OCI-LY1 (cell line): ENCODE results near the gene MICAL1.
A peak's percentile ranks its signal among the peaks of the same experiment; 100 is the strongest.

Experiments
- H2AFZ ChIP-seq: fragments of 200-600 bp; sonication (generic), shearing (Covaris generic); 2 replicates; pipeline ENCODE4 v1.6.0; 2014; ENCODE audit warnings: antibody characterized with exemption, mild to moderate bottlenecking, low read length
- H3F3A ChIP-seq: fragments of 200-600 bp; sonication (generic), shearing (Covaris generic); 2 replicates; pipeline ENCODE4 v1.6.0; 2014; ENCODE audit warnings: mild to moderate bottlenecking, antibody characterized with exemption, low read length, moderate library complexity; ENCODE audit not compliant: insufficient read depth
- H3K27ac ChIP-seq: fragments of 200-600 bp; sonication (generic); 2 replicates; pipeline ENCODE4 v1.5.1; 2014; ENCODE audit warnings: low read length, mixed run types, mild to moderate bottlenecking, low read depth; ENCODE audit not compliant: poor library complexity, severe bottlenecking
- H3K27me3 ChIP-seq: fragments of 200-600 bp; sonication (generic); 2 replicates; pipeline ENCODE4 v1.6.0; 2014; ENCODE audit warnings: antibody characterized with exemption, mild to moderate bottlenecking, low read length, moderate library complexity; ENCODE audit not compliant: insufficient read depth
- H3K36me3 ChIP-seq: fragments of 200-600 bp; sonication (generic); 2 replicates; pipeline ENCODE4 v1.6.1; 2014; ENCODE audit warnings: mild to moderate bottlenecking, antibody characterized with exemption, low read length, moderate library complexity, mixed read lengths; ENCODE audit not compliant: insufficient read depth
- H3K4me1 ChIP-seq: fragments of 200-600 bp; sonication (generic); 2 replicates; pipeline ENCODE4 v1.5.1; 2014; ENCODE audit warnings: mild to moderate bottlenecking, low read length, moderate library complexity; ENCODE audit not compliant: insufficient read depth, severe bottlenecking
- H3K4me2 ChIP-seq: fragments of 200-600 bp; sonication (generic), shearing (Covaris generic); 2 replicates; pipeline ENCODE4 v1.6.1; 2014; ENCODE audit warnings: low read length
- H3K4me3 ChIP-seq: fragments of 200-600 bp; sonication (generic); 2 replicates; pipeline ENCODE4 v1.5.1; 2014; ENCODE audit warnings: low read length, low read depth, mild to moderate bottlenecking, mixed read lengths; ENCODE audit not compliant: poor library complexity, severe bottlenecking
- H3K79me2 ChIP-seq: fragments of 200-600 bp; shearing (Covaris generic); 2 replicates; pipeline ENCODE4 v1.6.1; 2016; ENCODE audit warnings: mixed run types, low read length, mixed read lengths; ENCODE audit not compliant: insufficient read depth
- H3K9ac ChIP-seq: fragments of 200-600 bp; sonication (generic), shearing (Covaris generic); 2 replicates; pipeline ENCODE4 v1.6.1; 2014; ENCODE audit warnings: mild to moderate bottlenecking, low read length, mixed read lengths
- H3K9me2 ChIP-seq: fragments of 200-600 bp; sonication (generic), shearing (Covaris generic); 2 replicates; pipeline ENCODE4 v1.6.1; 2014; ENCODE audit warnings: low read depth, mild to moderate bottlenecking, low read length, mixed read lengths
- H3K9me3 ChIP-seq: fragments of 200-600 bp; shearing (Covaris generic); 2 replicates; pipeline ENCODE4 v1.6.1; 2014; ENCODE audit warnings: low read length, mixed read lengths
- H4K20me1 ChIP-seq: fragments of 200-600 bp; sonication (generic), shearing (Covaris generic); 2 replicates; pipeline ENCODE4 v1.6.0; 2016; ENCODE audit warnings: mild to moderate bottlenecking, low read length; ENCODE audit not compliant: insufficient read depth
- CTCF ChIP-seq: fragments of 200-600 bp; sonication (generic), shearing (Covaris generic); IDR thresholded peaks from 2 replicates; pipeline ENCODE4 v1.5.1; 2017; ENCODE audit warnings: mild to moderate bottlenecking, antibody characterized with exemption, low read length, moderate library complexity, mixed read lengths
- EZH2 ChIP-seq: fragments of 200-600 bp; sonication (generic), shearing (Covaris generic); IDR thresholded peaks from 2 replicates; pipeline ENCODE4 v1.8.0; 2017; ENCODE audit warnings: borderline replicate concordance, mixed run types, mild to moderate bottlenecking, antibody characterized with exemption, low read length, moderate library complexity, mixed read lengths

Gene MICAL1

DNA sequence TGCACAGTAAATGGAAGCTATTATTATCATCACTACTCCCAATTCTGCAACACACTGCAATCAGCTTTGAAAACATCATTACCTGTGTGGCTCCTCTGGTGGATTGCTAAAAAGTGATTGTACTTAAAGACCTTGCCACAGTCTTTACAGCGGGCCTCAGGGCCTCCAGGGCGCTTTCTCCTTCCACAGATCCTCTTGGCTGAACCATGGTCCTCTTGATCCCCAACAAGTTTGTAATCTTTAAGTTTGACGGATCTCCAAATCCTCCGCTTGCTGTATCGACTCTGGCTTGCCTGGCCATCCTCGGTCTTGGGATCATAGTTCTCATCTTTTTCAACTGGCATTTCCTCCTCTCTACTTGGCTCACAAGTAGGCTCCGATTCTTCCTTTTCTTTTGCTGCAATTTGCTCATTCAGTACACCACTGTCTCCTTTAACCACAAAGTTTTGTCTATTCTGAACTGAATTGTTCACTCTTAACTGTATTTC lies 25.5 kb upstream of the MICAL1 start:
- no peaks in the 10 kb centered on the region for H3F3A ChIP-seq
- peak overlapping the region; percentile 95 for H3K4me3 ChIP-seq
- H3K9ac ChIP-seq, result peak overlapping the region; percentile 7; the same call in 1 of the 2 replicates
- H2AFZ ChIP-seq, result no peak overlapping the region
- H3K27ac ChIP-seq, result peak overlapping the region; percentile 38
- H3K9me3 ChIP-seq, result no peaks in the 10 kb centered on the region
- H4K20me1 ChIP-seq, result no peaks in the 10 kb centered on the region
- no peaks in the 10 kb centered on the region for H3K27me3 ChIP-seq
- peaks cover 54% of the 10 kb centered on the region for H3K36me3 ChIP-seq
- TF ChIP-seq EZH2, result no peak
- no peak for TF ChIP-seq CTCF
- peaks cover 56% of the 10 kb centered on the region for H3K79me2 ChIP-seq
- H3K9me2 ChIP-seq, result no peaks in the 10 kb centered on the region
- peaks cover 59% of the 10 kb centered on the region for H3K4me1 ChIP-seq
- peak overlapping the region; percentile 98 for H3K4me2 ChIP-seq

GRCh38 chr6:109478841-109479624 lies 23.5 kb upstream of the MICAL1 start:
- no peaks in the 10 kb centered on the region for H3F3A ChIP-seq
- H3K4me2 ChIP-seq, result peak overlapping the region; percentile 98
- peak overlapping the region; percentile 64 for H3K9ac ChIP-seq
- H4K20me1 ChIP-seq, result no peaks in the 10 kb centered on the region
- H3K4me3 ChIP-seq, result peak overlapping the region; percentile 95
- TF ChIP-seq CTCF (no peak), EZH2 (no peak)
- peaks cover 62% of the 10 kb centered on the region for H3K79me2 ChIP-seq
- no peaks in the 10 kb centered on the region for H3K9me3 ChIP-seq
- H2AFZ ChIP-seq, result no peak overlapping the region
- peaks cover 73% of the 10 kb centered on the region for H3K36me3 ChIP-seq
- peak overlapping the region; percentile 80 for H3K27ac ChIP-seq
- H3K27me3 ChIP-seq, result no peaks in the 10 kb centered on the region
- H3K9me2 ChIP-seq, result no peaks in the 10 kb centered on the region
- peaks cover 59% of the 10 kb centered on the region for H3K4me1 ChIP-seq

DNA sequence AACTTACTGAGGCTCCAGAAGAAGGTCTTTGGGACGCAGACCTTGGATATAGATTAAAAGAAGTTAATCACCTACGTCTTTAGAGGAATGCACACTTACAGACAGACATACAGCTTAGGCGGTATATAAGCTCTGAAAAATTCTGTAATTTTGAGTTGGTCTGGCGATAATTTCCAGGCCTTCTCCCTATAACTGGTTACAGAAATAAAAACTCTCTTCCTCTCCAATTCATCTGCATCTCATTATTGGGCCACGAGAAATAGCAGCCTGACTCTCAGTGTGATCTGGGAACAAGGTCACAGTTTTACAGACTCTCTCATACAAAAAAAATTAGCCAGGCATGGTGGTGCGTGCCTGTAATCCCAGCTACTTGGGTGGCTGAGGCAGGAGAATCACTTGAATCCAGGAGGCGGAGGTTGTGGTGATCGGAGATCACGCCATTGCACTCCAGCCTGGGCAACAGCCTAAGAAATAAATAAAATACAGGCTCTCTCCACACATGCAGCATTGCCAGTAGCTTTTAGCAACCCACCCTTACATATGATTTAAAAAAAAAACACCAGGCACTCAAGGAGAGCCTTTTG lies 22.7 kb upstream of the MICAL1 start:
- peaks cover 80% of the 10 kb centered on the region for H3K36me3 ChIP-seq
- H3K9ac ChIP-seq, result peak overlapping the region; percentile 64
- H3K9me3 ChIP-seq, result no peaks in the 10 kb centered on the region
- peaks cover 62% of the 10 kb centered on the region for H3K79me2 ChIP-seq
- H3K4me3 ChIP-seq, result peak overlapping the region; percentile 95
- peak overlapping the region; percentile 98 for H3K4me2 ChIP-seq
- no peaks in the 10 kb centered on the region for H4K20me1 ChIP-seq
- TF ChIP-seq EZH2 (no peak), CTCF (no peak)
- peaks cover 59% of the 10 kb centered on the region for H3K4me1 ChIP-seq
- H3K27ac ChIP-seq, result peak overlapping the region; percentile 80
- no peak overlapping the region for H2AFZ ChIP-seq
- H3F3A ChIP-seq, result no peaks in the 10 kb centered on the region
- no peaks in the 10 kb centered on the region for H3K27me3 ChIP-seq
- H3K9me2 ChIP-seq, result no peaks in the 10 kb centered on the region
